ENCODE measurements around the gene LITAF. TPM values are rescaled to one million over a fixed set of nuclear protein-coding genes. Genes with fewer than 3 reads are reported as not detected.

LITAF gene
- polyA plus RNA-seq, 1 donor (not counting 4 experiments of a cell fraction or from before 2014, with no cell fraction given) = 85.4 TPM

GRCh38 chr16:11583166-11583565 lies 3.6 kb downstream of the LITAF start:
- H3K9me3 ChIP-seq (ENCODE audit: control insufficient read depth, low read depth, low read length) = no peaks in the 10 kb centered on the region
- dilution Hi-C loops (cut with MboI; ENCODE audit: extremely low pct_ligation_motif_present, low sequenced_read_pairs) = no loop called here
- H2AFZ ChIP-seq (ENCODE audit: control insufficient read depth, low read length) = no peak overlapping the region
- no peak for DNase-seq (ENCODE audit: low read depth, low spot score)
- H3K4me2 ChIP-seq (ENCODE audit: control insufficient read depth, extremely low read depth, insufficient read depth, low read depth, low read length) = peak overlapping the region; percentile 18
- H3K4me3 ChIP-seq (ENCODE audit: control insufficient read depth in 2 of 3, extremely low read depth in 1 of 3, insufficient read depth in 2 of 3, low read depth in 1 of 3, low read length in 3 of 3) = no peak overlapping the region
- H3K36me3 ChIP-seq (ENCODE audit: control insufficient read depth in 2 of 2, extremely low read depth in 1 of 2, insufficient read depth in 2 of 2, low read length in 2 of 2) = peaks cover 0 to 4% of the 10 kb centered on the region in 2 experiments
- peaks cover 5% of the 10 kb centered on the region for H4K20me1 ChIP-seq (ENCODE audit: control insufficient read depth, extremely low read depth, insufficient read depth, low read length)
- H3K27me3 ChIP-seq (ENCODE audit: control insufficient read depth, extremely low read depth, insufficient read depth, low read length) = no peaks in the 10 kb centered on the region
- peaks cover 2% of the 10 kb centered on the region for H3K9me1 ChIP-seq (ENCODE audit: control insufficient read depth, extremely low read depth, insufficient read depth, low read length)
- no peak overlapping the region for H3K9ac ChIP-seq (ENCODE audit: control insufficient read depth, extremely low read depth, insufficient read depth, low read length)
- FAIRE-seq = no peak
- H3K27ac ChIP-seq (ENCODE audit: control insufficient read depth, insufficient read depth, low read length) = no peak overlapping the region
- no peak for TF ChIP-seq EZH2 (IDR thresholded peaks at IDR 0.05; ENCODE audit: low read length)
- no peak for TF ChIP-seq CTCF (optimal IDR thresholded peaks at IDR 0.05 in 1 of 3, IDR thresholded peaks at IDR 0.05 in 1 of 3, conservative IDR thresholded peaks at IDR 0.05 in 1 of 3; ENCODE audit: extremely low read depth in 1 of 3, insufficient read depth in 2 of 3, low read length in 3 of 3)
- peaks cover 28% of the 10 kb centered on the region for H3K4me1 ChIP-seq (ENCODE audit: control insufficient read depth, extremely low read depth, insufficient read depth, low read length)
- H3K79me2 ChIP-seq (ENCODE audit: control insufficient read depth, insufficient read depth, low read length) = peaks cover 84% of the 10 kb centered on the region

- no peak for FAIRE-seq
- Histone ChIP-seq H3K4me2 (ENCODE audit: control insufficient read depth, extremely low read depth, insufficient read depth, low read depth, low read length) (no peak overlapping the region), H3K4me3 (ENCODE audit: control insufficient read depth in 2 of 3, extremely low read depth in 1 of 3, insufficient read depth in 2 of 3, low read depth in 1 of 3, low read length in 3 of 3) (no peak overlapping the region)
These were observed 4.4 kb downstream of the LITAF start for GRCh38 chr16:11582157-11582814.

More at GRCh38 chr16:11582157-11582814, 4.4 kb downstream of the LITAF start:
- Histone ChIP-seq H2AFZ (ENCODE audit: control insufficient read depth, low read length) (no peak overlapping the region), H3K9ac (ENCODE audit: control insufficient read depth, extremely low read depth, insufficient read depth, low read length) (no peak overlapping the region), H3K4me1 (ENCODE audit: control insufficient read depth, extremely low read depth, insufficient read depth, low read length) (peaks cover 24% of the 10 kb centered on the region), H3K27ac (ENCODE audit: control insufficient read depth, insufficient read depth, low read length) (no peak overlapping the region), H3K36me3 (ENCODE audit: control insufficient read depth in 2 of 2, extremely low read depth in 1 of 2, insufficient read depth in 2 of 2, low read length in 2 of 2) (peaks cover 0 to 6% of the 10 kb centered on the region in 2 experiments), H3K9me3 (ENCODE audit: control insufficient read depth, low read depth, low read length) (no peaks in the 10 kb centered on the region), H3K79me2 (ENCODE audit: control insufficient read depth, insufficient read depth, low read length) (peaks cover 91% of the 10 kb centered on the region), H3K9me1 (ENCODE audit: control insufficient read depth, extremely low read depth, insufficient read depth, low read length) (peaks cover 2% of the 10 kb centered on the region), H3K27me3 (ENCODE audit: control insufficient read depth, extremely low read depth, insufficient read depth, low read length) (no peaks in the 10 kb centered on the region), H4K20me1 (ENCODE audit: control insufficient read depth, extremely low read depth, insufficient read depth, low read length) (peaks cover 5% of the 10 kb centered on the region)
- dilution Hi-C loops (cut with MboI; ENCODE audit: extremely low pct_ligation_motif_present, low sequenced_read_pairs) = no loop called here
- no peak for TF ChIP-seq CTCF (optimal IDR thresholded peaks at IDR 0.05 in 1 of 3, IDR thresholded peaks at IDR 0.05 in 1 of 3, conservative IDR thresholded peaks at IDR 0.05 in 1 of 3; ENCODE audit: extremely low read depth in 1 of 3, insufficient read depth in 2 of 3, low read length in 3 of 3)
- no peak for TF ChIP-seq EZH2 (IDR thresholded peaks at IDR 0.05; ENCODE audit: low read length)
- no peak for DNase-seq (ENCODE audit: low read depth, low spot score)

Measured in keratinocyte (primary cell).